HFF-Myc (cell line): ENCODE measurements around the gene DNM2.
A peak's percentile ranks its signal among the peaks of the same experiment; 100 is the strongest.
"Not testable (repeated sequence)": the region's sequence is repeated elsewhere in the genome, so short reads cannot be mapped to it uniquely, and the experiment has no call there.

Experiments
- DNase-seq: peaks from one replicate; pipeline ENCODE4 v3.0.0-alpha.2; 2011; ENCODE audit warnings: low read depth; ENCODE audit errors: extremely low read depth
- H3K4me3 ChIP-seq: replicated peaks from 2 replicates; pipeline ENCODE4 v1.5.1; 2011; ENCODE audit warnings: low read depth, mild to moderate bottlenecking, control low read depth, low read length
- TF ChIP-seq, protein P1 (sequence below): IDR thresholded peaks from 2 replicates; pipeline ENCODE4 v1.5.1; 2012; ENCODE audit warnings: mild to moderate bottlenecking, low read depth, low read length, control low read depth; ENCODE audit errors: missing control alignments

Gene DNM2

DNA sequence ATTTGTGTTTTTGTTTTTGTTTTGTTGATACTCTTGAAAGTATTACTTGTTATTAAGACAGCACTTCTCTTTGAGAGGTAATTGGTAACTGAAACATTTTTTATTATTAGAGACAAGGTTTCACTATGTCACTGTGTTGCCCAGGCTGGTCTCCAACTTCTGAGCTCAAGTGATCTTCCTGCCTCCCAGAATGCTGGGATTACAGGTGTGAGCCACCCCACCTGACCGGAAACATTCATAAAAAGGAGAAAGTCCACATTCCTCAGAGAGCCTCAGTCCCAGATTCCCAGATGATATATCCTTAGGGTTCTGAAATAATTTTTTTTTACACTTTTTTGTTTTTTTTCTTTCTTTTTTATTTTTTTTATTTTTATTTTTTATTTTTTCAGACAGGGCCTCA is 156.1 kb downstream of the DNM2 start:
- H3K4me3 ChIP-seq, result peak overlapping the region; percentile 71; the same call in 1 of the 2 replicates
- DNase-seq, result no peak
- TF ChIP-seq, protein P1, sequence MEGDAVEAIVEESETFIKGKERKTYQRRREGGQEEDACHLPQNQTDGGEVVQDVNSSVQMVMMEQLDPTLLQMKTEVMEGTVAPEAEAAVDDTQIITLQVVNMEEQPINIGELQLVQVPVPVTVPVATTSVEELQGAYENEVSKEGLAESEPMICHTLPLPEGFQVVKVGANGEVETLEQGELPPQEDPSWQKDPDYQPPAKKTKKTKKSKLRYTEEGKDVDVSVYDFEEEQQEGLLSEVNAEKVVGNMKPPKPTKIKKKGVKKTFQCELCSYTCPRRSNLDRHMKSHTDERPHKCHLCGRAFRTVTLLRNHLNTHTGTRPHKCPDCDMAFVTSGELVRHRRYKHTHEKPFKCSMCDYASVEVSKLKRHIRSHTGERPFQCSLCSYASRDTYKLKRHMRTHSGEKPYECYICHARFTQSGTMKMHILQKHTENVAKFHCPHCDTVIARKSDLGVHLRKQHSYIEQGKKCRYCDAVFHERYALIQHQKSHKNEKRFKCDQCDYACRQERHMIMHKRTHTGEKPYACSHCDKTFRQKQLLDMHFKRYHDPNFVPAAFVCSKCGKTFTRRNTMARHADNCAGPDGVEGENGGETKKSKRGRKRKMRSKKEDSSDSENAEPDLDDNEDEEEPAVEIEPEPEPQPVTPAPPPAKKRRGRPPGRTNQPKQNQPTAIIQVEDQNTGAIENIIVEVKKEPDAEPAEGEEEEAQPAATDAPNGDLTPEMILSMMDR, result no peak

DNA sequence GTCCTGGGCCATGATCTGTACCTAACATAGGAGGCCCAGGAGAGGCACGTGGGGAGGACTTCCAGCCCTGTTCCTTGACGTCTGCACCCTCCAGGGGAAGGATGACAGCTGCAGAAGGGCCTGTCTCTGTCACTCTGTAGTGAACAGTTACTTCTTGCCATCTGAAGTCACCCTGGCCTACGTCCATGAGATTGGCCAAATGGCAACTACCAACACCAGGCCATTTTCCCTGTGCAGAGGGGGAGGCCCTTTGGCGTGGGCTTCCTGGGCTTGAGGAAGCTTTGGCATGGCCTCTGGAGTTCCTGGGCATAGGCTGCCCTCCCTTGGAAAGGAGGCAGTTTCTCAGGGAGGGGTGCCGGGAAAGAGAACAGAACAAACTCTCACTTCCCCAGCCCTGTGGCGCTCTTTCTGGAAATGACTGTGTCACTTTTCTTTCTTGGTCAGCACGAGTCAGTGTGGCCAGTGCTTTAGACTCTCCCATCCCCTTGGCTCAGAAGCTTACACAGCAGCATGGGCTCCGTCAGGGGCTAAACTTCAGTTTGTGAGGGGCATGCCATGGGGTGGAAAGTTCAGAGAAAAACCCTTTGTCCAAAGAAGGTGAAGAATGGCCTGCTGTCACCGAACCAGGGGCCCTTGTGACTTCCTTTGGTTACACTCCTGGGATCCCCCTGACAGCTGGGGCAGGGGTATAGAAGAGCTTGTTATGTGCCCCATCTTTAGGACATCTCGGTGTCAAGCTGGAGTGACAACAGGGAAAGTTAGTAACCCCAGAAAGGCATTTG is 158.8 kb downstream of the DNM2 start:
- no peak overlapping the region for H3K4me3 ChIP-seq
- no peak for DNase-seq
- TF ChIP-seq, protein P1, result no peak

DNA sequence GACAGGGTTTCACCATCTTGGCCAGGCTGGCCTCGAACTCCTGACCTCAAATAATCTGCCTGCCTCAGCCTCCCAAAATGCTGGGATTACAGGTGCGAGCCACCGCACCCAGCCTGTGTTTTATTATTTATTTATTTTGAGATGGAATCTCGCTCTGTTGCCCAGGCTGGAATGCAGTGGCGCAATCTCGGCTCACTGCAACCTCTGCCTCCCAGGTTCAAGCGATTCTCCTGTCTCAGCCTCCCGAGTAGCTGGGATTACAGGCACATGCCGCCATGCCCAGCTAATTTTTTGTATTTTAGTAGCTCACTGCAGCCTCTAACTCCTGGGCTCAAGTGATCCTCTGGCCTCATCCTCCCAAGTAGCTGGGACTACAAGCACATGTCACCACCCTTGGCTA is 159.7 kb downstream of the DNM2 start:
- DNase-seq, H3K4me3 ChIP-seq: not testable (repeated sequence)

DNA sequence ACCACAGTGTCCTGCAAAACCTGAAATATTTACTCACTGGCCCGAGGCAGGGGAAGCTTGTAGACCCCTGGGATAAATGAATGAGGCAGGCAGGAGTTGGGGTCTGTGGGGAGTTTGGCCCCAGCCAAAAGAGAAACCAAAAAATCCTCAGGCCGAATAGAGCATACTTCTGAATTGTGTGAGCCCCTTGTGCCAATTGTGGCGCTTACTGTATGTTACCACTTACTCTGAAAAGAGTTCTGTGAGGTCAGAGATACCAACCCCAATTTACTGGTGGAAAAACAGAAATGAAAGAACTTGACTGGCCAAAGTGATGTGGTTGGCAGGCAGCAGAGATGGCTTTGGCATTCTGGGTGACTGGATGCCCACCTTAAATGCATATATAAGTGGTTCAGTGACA is 160.4 kb downstream of the DNM2 start:
- DNase-seq, result no peak
- no peak overlapping the region for H3K4me3 ChIP-seq
- TF ChIP-seq, protein P1, result no peak
